ENCODE results near the gene TENM4. TPM values are rescaled to one million over a fixed set of nuclear protein-coding genes. Genes with fewer than 3 reads are reported as not detected.

Gene TENM4
- total RNA-seq, 4 donors from 2014 or later = 0.88 to 61.5 (median 4.0) TPM

DNA sequence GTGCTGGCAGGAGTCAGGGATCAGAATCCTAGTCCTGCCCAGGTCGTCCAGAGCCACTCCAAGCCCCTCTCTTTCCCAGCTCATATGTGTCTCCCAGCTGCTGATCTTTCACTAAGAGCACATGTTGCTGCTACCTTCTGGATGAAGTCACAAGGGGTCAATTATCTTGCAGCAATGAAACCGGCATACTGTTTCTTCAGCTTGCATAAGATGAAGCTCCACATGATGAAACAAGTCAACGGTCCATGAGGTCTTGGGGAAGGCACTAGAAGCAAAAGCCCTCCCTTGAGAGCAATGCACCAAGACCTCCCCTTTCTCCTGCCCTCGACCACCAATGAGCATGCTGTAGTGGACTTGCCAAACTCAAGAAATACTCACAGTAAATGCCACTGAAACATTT, 148.9 kb downstream of the TENM4 start:
- Histone ChIP-seq H3K9me3 (no peaks in the 10 kb centered on the region), H3K4me3 (no peak overlapping the region), H3K36me3 (no peaks in the 10 kb centered on the region), H3K27me3 (no peaks in the 10 kb centered on the region), H3K4me1 (no peaks in the 10 kb centered on the region), H3K27ac (no peak overlapping the region)
- intact Hi-C loops (cut with DNase I; ENCODE audit: low total_unique reads) = no loop called here
- TF ChIP-seq POLR2A (IDR thresholded peaks at IDR 0.05) = no peak
- TF ChIP-seq, protein P1, sequence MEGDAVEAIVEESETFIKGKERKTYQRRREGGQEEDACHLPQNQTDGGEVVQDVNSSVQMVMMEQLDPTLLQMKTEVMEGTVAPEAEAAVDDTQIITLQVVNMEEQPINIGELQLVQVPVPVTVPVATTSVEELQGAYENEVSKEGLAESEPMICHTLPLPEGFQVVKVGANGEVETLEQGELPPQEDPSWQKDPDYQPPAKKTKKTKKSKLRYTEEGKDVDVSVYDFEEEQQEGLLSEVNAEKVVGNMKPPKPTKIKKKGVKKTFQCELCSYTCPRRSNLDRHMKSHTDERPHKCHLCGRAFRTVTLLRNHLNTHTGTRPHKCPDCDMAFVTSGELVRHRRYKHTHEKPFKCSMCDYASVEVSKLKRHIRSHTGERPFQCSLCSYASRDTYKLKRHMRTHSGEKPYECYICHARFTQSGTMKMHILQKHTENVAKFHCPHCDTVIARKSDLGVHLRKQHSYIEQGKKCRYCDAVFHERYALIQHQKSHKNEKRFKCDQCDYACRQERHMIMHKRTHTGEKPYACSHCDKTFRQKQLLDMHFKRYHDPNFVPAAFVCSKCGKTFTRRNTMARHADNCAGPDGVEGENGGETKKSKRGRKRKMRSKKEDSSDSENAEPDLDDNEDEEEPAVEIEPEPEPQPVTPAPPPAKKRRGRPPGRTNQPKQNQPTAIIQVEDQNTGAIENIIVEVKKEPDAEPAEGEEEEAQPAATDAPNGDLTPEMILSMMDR (IDR thresholded peaks at IDR 0.05) = no peak
- no peak for DNase-seq

DNA sequence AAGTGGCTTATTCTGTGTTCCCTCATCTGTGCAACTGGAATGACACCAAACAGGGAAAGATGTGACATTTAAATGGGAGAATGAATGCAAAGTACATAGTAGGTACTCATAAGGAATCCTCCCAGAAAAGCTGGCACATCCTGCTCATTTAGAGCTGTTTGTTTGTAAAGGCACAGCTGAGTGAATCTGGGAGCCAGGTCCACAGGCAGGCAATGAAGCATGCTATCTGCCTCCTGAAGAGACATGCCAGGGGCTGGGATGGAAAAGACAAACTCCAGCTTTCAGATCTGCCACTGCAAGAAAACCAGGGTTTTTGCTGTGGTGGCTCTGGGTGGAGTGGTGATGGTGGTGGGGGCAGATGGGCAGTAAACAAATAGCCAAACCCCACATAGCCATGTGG, 150.1 kb downstream of the TENM4 start:
- H3K4me1 ChIP-seq = no peaks in the 10 kb centered on the region
- no peak for DNase-seq
- H3K27me3 ChIP-seq = no peaks in the 10 kb centered on the region
- H3K4me3 ChIP-seq = no peak overlapping the region
- H3K36me3 ChIP-seq = no peaks in the 10 kb centered on the region
- no peak for TF ChIP-seq POLR2A (IDR thresholded peaks at IDR 0.05)
- TF ChIP-seq, protein P1 (IDR thresholded peaks at IDR 0.05) = no peak
- H3K9me3 ChIP-seq = no peaks in the 10 kb centered on the region
- intact Hi-C loops (cut with DNase I; ENCODE audit: low total_unique reads) = no loop called here
- H3K27ac ChIP-seq = no peak overlapping the region

DNA sequence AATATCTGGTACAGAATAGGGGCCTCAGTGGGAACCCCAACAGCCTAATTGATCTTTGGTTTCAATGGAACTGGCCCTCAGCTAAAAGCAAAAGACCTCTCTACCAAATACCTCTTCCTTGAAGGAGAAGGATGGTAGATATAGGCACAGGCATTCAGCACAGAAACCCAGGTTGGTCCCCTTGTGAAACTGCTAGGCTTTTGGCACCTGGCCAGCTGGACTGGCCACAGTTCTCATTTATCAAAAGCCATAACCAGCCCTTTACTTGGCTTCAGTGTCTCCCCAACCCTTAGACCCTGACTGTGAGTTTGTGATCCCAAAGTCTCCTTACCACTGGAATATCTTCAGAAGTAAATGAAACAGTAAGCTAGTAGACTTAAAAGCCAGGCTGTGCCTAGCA, 152.9 kb downstream of the TENM4 start:
- Histone ChIP-seq H3K27me3 (no peaks in the 10 kb centered on the region), H3K4me3 (no peak overlapping the region), H3K4me1 (no peaks in the 10 kb centered on the region), H3K36me3 (no peaks in the 10 kb centered on the region), H3K27ac (no peak overlapping the region), H3K9me3 (no peaks in the 10 kb centered on the region)
- DNase-seq = no peak
- TF ChIP-seq, protein P1 (IDR thresholded peaks at IDR 0.05) = no peak
- no peak for TF ChIP-seq POLR2A (IDR thresholded peaks at IDR 0.05)
- intact Hi-C loops (cut with DNase I; ENCODE audit: low total_unique reads) = no loop called here

DNA sequence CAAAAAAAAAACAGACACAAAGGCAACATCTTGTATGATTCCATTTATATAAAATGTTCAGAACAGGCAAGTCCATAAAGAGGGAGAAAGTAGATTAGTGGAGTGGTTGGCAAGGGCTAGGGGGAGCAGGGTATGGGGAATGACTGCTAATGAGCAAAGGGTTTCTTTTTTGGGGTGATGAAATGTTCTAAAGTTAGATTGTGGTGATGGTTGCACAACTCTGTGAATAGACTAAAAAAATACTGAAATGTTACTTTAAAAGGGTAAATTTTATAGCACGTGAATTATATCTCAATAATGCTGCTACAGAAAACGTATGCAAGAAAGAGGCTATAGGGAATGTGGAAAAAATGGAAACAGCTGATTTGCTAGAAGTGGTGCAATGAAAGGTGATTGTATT, 155.1 kb downstream of the TENM4 start:
- Histone ChIP-seq H3K4me3 (no peak overlapping the region), H3K27me3 (no peaks in the 10 kb centered on the region), H3K36me3 (no peaks in the 10 kb centered on the region), H3K9me3 (no peaks in the 10 kb centered on the region), H3K4me1 (no peaks in the 10 kb centered on the region), H3K27ac (no peak overlapping the region)
- no peak for DNase-seq
- intact Hi-C loops (cut with DNase I; ENCODE audit: low total_unique reads) = no loop called here
- TF ChIP-seq, protein P1 (IDR thresholded peaks at IDR 0.05) = no peak
- TF ChIP-seq POLR2A (IDR thresholded peaks at IDR 0.05) = no peak

DNA sequence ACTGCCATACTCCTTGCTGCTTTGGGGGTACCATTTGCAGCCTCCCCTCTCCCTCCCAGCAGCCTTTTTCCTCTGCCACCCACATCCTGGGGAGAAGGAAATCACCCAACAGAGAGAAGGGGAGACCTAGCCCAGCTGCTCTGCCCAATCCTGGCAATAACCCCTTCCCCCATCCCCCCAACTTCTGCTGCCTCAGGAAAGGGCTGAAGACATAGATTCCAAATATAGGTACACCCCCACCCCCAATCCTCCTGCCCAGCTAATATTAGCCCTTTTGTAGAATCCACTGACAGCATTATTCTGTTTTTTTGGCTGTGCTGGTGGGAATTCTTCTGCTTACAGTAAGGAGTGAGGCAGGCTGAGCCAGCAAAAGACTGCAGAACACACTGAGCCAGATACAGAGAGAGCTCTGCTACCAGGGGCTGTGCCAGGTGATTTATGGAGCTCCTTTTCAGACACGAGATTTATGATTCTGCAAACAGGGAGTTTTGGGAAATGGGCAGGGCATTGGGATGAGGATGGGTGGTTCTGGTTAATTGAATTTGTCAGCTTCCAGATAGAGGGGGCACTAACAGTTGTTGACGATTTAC, 164.0 kb downstream of the TENM4 start:
- Histone ChIP-seq H3K27ac (no peak overlapping the region), H3K36me3 (no peaks in the 10 kb centered on the region), H3K9me3 (no peaks in the 10 kb centered on the region), H3K4me1 (no peaks in the 10 kb centered on the region), H3K4me3 (no peak overlapping the region), H3K27me3 (no peaks in the 10 kb centered on the region)
- no peak for DNase-seq
- no peak for TF ChIP-seq POLR2A (IDR thresholded peaks at IDR 0.05)
- TF ChIP-seq, protein P1 (IDR thresholded peaks at IDR 0.05) = no peak
- intact Hi-C loops (cut with DNase I; ENCODE audit: low total_unique reads) = no loop called here

Data from uterus (tissue), 4 donors.